Skeletal muscle tissue (tissue), 4 donors: Measurements from ENCODE around the gene KRAS. TPM values are rescaled to one million over a fixed set of nuclear protein-coding genes. Genes with fewer than 3 reads are reported as not detected.

Experiments used
- H3K27ac ChIP-seq: one replicate; pipeline ENCODE4 v1.7.0; 2013; ENCODE audit warnings: mild to moderate bottlenecking, low read depth, low read length, inconsistent platforms
- H3K27me3 ChIP-seq, 3 donors: one replicate each; pipeline ENCODE4 v1.7.0; 2013; ENCODE audit warnings: low read length in 3 of 3; ENCODE audit not compliant: control insufficient read depth in 3 of 3, insufficient read depth in 3 of 3
- H3K36me3 ChIP-seq, 3 donors: one replicate each; pipeline ENCODE4 v1.7.0; 2013; ENCODE audit warnings: low read length in 3 of 3; ENCODE audit not compliant: control insufficient read depth in 3 of 3, insufficient read depth in 3 of 3
- H3K4me1 ChIP-seq, 3 donors: one replicate each; pipeline ENCODE4 v1.7.0; 2013; ENCODE audit warnings: low read length in 3 of 3, mild to moderate bottlenecking in 3 of 3; ENCODE audit not compliant: control insufficient read depth in 3 of 3, insufficient read depth in 3 of 3
- H3K4me3 ChIP-seq, 3 donors: one replicate each; pipeline ENCODE4 v1.7.0; 2013; ENCODE audit warnings: low read length in 3 of 3
- H3K9ac ChIP-seq, 3 donors: one replicate each; pipeline ENCODE4 v1.7.0; 2013; ENCODE audit warnings: low read length in 3 of 3, mild to moderate bottlenecking in 3 of 3, moderate library complexity in 2 of 3, low read depth in 1 of 3
- H3K9me3 ChIP-seq, 3 donors: one replicate each; pipeline ENCODE4 v1.7.0; 2013; ENCODE audit warnings: low read length in 3 of 3; ENCODE audit not compliant: control insufficient read depth in 3 of 3
- total RNA-seq: library from RNA; depleted of rRNA; stranded (reverse); fragments of >200 nt; gene quantifications from one replicate; pipeline ENCODE4 v1.2.3, GENCODE V29; 2014
- donor health status: Osteomylitis.

KRAS gene
- total RNA-seq, 1 donor from 2014 or later: 11.5 TPM

DNA sequence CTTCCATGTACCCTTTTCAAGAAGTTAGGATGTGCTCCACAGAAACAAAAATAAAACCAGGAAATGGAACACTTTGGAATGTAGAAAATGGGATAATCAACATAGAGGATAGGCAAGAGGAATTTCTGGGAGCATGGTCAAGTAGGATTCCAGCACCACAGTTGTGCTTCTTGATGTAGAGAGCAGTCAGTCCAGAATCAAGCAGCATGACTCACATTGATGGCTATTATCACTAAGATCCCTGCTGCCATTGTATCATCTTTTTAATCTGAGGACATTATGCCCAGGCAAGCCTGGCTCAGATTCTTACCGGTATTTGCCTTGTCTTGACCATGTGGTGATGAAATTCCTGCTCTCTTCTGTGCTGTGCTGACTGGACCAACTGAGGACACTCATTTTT is 50.0 kb downstream of the KRAS start:
- H3K4me1 ChIP-seq: peaks cover 0 to 17% (median 8%) of the 10 kb centered on the region in 3 donors
- H3K9me3 ChIP-seq: no peaks in the 10 kb centered on the region
- no peak overlapping the region for H3K27ac ChIP-seq
- peaks cover 0 to 6% (median 0%) of the 10 kb centered on the region in 3 donors for H3K36me3 ChIP-seq
- H3K9ac ChIP-seq: no peak overlapping the region
- H3K4me3 ChIP-seq: no peak overlapping the region
- H3K27me3 ChIP-seq: no peaks in the 10 kb centered on the region

DNA sequence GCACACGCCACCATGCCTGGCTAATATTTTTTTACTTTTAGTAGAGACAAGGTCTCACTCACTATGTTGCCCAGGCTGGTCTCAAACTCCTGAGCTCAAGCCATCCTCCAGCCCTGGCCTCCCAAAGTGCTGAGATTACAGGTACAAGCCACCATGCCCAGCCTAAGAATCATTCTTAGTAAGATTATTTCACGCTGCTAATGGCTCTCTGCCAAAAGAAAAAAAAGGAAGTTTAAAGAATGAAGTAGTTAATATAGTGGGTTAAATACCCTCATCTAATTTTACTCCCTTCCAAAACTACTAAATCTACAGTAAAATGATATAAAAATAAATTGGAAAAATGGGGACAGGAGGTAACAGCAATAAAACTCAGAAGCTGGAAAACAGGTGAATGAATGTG is 53.1 kb downstream of the KRAS start:
- Histone ChIP-seq H3K27me3 (no peaks in the 10 kb centered on the region), H3K27ac (no peak overlapping the region), H3K9me3 (no peaks in the 10 kb centered on the region), H3K36me3 (no peaks in the 10 kb centered on the region), H3K9ac (peak overlapping the region in 1 of 3 donors; percentile 17), H3K4me3 (no peak overlapping the region), H3K4me1 (peaks cover 5 to 24% (median 11%) of the 10 kb centered on the region in 3 donors)

DNA sequence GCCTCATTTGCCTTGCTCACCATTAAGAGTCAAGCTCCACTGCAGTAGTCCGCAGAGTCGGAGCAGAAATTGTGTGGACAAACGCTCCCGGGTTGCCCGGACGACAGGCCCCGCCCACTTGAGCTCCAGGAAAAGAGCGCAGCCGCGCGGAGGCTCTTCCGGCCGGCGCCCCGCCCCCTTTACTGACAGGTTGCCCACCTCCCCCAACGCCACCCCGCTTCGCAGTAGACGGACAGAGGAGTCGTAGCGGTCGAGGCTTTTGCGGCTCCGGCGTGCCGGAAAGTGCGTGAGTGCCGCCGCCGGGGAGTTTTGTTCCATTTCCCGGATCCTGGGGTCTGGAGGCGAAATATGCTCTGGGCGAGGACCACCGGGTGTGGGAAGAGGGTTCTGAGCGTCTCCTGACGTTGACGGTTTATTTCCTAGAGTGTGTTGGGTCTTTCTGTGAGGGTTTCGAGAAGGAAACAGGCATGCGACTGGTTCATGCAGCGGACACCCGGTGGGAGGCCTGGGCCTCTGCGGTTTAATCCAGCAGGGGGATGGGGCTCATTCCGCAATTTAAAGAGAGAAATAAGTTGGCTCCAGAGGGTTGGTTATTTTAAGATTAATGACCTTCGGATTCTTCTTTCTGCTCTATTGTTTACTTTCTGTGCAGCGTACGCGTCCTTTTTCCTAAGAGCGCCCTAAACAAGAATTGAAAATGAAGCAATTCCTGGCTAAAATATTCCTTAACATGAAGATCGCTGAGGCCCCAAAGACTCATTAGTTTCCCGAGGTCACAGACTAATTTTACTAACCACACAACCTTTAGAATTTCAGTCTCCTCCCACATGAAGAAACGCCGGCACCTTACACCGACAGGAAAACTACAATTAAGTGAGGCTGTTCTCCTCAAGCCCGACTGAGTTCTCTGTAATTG is 55.4 kb downstream of the KRAS start, which contains the start of the genes DNAI7 and ETFRF1:
Gene DNAI7, minus strand, starts transcription at position 105 of the 916 bp plus-strand sequence. Its CDS starts 82 bp downstream, at position 23.
Gene ETFRF1, plus strand, starts transcription at position 182 of the 916 bp plus-strand sequence. CDS start 8,720 bp downstream, outside the sequence.
- peak within 1 kb of the TSS; percentile 99 for H3K9ac ChIP-seq

DNA sequence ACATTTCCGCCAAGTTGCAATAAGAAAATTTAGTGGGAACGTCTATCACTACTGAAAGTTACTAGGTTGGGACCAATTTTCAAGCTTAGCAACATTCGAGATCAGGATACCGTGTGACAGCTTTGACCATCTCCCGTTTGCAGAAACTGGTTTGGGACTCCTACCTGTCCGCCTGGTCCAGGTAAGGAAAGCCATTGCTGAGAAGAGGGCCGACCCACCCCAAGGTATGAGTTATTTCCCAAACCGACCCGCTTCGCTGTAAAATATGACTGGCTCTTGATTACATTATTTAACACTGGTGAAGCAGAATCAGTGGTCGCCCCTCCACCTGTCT is 56.0 kb downstream of the KRAS start:
- Histone ChIP-seq H3K36me3 (no peaks in the 10 kb centered on the region), H3K27me3 (no peaks in the 10 kb centered on the region), H3K27ac (peak overlapping the region; percentile 95), H3K9me3 (no peaks in the 10 kb centered on the region), H3K4me3 (peak overlapping the region; percentile 90 to 95 (median 90)), H3K4me1 (peaks cover 5 to 24% (median 11%) of the 10 kb centered on the region in 3 donors), H3K9ac (peak overlapping the region; percentile 99)

More for the DNA sequence above, 55.4 kb downstream of the KRAS start, which contains the start of the genes DNAI7 and ETFRF1:
- Histone ChIP-seq H3K9me3 (no peaks in the 10 kb centered on the region), H3K4me1 (peaks cover 5 to 24% (median 11%) of the 10 kb centered on the region in 3 donors), H3K27ac (peak within 1 kb of the TSS; percentile 95), H3K27me3 (no peaks in the 10 kb centered on the region), H3K4me3 (peak within 1 kb of the TSS; percentile 90 to 95 (median 90)), H3K36me3 (no peaks in the 10 kb centered on the region)

DNA sequence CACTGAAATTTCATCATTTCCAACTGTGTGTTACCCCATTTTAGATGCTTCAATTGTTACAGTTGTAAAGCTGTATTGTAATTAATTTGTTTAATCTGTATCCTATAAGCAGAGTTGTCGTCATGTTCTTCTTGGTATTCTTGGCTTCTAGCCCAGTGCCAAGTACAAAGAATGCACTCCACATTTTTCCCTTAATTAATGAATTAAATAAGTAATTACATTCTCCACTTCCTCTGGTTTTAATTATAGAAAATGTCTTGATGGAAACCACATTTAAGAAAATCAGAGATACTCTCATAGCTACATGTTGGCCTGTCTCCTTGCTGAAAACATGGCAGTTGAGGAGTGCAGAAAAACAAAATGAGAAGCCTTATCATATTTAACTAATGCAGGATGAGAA is 56.5 kb downstream of the KRAS start:
- H3K9ac ChIP-seq: peak overlapping the region in 1 of 3 donors; percentile 99
- H3K4me1 ChIP-seq: peaks cover 5 to 24% (median 11%) of the 10 kb centered on the region in 3 donors
- H3K27ac ChIP-seq: peak overlapping the region; percentile 95
- peak overlapping the region; percentile 90 to 95 (median 90) for H3K4me3 ChIP-seq
- H3K9me3 ChIP-seq: no peaks in the 10 kb centered on the region
- H3K36me3 ChIP-seq: no peaks in the 10 kb centered on the region
- H3K27me3 ChIP-seq: no peaks in the 10 kb centered on the region

DNA sequence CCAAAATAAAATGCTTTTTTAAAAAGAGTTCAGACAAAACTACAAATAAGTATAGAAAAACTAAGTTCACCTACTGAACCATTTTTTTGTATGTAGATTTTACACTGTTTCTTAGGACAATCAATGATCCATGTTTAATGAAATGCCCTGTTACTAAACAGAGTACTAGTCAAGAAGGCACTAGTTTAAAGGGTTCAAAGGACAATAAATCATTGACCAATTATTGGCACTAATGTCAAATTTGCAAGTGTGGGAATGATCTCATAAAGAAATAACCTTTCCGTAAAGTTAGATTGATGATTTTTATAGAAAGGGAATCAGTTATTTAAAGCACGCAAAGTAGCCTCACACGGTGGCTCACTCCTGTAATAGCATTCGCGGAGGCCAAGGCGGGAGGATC is 59.9 kb downstream of the KRAS start:
- no peak overlapping the region for H3K9ac ChIP-seq
- H3K27me3 ChIP-seq: no peaks in the 10 kb centered on the region
- no peak overlapping the region for H3K27ac ChIP-seq
- no peaks in the 10 kb centered on the region for H3K36me3 ChIP-seq
- H3K9me3 ChIP-seq: no peaks in the 10 kb centered on the region
- no peak overlapping the region for H3K4me3 ChIP-seq
- peaks cover 3 to 6% (median 5%) of the 10 kb centered on the region in 3 donors for H3K4me1 ChIP-seq

DNA sequence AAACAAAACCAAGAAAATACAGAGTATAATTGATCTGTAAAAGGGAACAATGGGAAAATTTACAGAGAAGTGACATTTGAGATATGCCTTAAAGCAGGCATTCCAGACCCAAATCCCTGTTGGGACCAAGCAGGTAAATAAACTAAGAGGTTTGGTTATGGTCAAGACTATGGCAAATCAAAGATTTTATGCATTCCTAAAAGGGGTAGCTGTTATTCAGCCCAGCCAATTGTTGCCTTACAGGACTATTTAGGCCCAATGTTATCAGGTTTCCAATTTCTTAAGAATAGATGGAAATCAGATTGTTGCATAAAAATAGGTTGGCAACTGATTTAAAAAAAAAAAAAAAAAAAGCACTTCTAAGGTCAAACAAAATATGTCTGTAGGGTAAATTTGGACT is 61.1 kb downstream of the KRAS start:
- H3K9me3 ChIP-seq: no peaks in the 10 kb centered on the region
- no peak overlapping the region for H3K27ac ChIP-seq
- no peaks in the 10 kb centered on the region for H3K27me3 ChIP-seq
- peaks cover 2 to 5% (median 2%) of the 10 kb centered on the region in 3 donors for H3K4me1 ChIP-seq
- no peaks in the 10 kb centered on the region for H3K36me3 ChIP-seq
- no peak overlapping the region for H3K9ac ChIP-seq
- H3K4me3 ChIP-seq: no peak overlapping the region

DNA sequence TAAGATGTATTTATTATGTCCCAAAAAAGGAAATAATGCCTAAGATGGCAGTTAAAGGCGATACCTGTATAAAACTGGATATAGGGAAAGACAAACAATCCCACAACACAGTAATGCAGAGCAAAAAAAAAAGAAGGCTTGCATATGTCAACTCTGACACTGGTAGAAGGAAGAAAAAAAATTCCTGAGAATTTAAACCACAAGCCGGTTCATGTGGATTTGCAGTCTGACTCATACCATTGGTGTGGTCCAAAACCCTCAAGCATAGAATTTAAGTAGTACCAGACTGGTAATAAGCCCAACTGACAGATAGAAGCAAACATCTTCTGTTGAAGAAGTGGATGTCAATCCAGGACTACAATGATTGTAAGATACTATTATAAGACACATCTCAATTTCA is 62.9 kb downstream of the KRAS start:
- H3K27ac ChIP-seq: no peak overlapping the region
- no peaks in the 10 kb centered on the region for H3K27me3 ChIP-seq
- no peaks in the 10 kb centered on the region for H3K9me3 ChIP-seq
- no peak overlapping the region for H3K9ac ChIP-seq
- H3K4me1 ChIP-seq: no peaks in the 10 kb centered on the region
- no peak overlapping the region for H3K4me3 ChIP-seq
- no peaks in the 10 kb centered on the region for H3K36me3 ChIP-seq

DNA sequence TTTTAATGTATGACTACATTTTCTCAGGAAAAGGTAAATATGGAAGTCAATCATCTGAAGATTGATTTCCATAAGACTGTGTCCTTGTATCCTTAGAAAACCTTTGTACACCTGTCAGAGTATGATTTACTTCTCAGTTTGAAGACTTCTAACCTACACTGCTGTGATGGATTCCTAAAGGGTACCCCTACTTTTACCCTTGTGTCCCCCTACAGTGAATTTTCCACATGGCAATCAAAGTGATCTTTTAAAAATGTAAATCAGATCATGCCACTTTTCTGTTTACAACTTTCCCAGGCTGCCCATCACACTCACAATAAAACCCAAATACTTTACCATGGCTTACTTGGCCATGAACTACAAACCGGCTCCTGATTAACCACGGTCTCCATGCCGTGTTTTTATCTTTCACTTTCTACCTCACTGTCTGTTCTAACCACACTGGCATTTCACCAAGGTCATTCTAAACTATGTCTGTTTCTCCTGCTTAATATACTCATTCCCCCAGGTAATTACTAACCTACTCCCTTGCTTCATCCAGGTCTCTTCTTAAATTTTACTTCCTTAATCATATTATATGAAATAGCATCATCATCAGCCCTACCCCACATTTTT is 63.8 kb downstream of the KRAS start:
- Histone ChIP-seq H3K27ac (no peak overlapping the region), H3K9ac (no peak overlapping the region), H3K36me3 (no peaks in the 10 kb centered on the region), H3K9me3 (no peaks in the 10 kb centered on the region), H3K4me3 (no peak overlapping the region), H3K27me3 (no peaks in the 10 kb centered on the region), H3K4me1 (no peaks in the 10 kb centered on the region)
